Activated naive CD8-positive, alpha-beta T cell treated with anti-CD3 and anti-CD28 coated beads, Interleukin-2, amount 10 ng/mL, durations not matched to agents 7 days and 5 days (primary cell): ENCODE data around the gene LAMA3. TPM values are rescaled to one million over a fixed set of nuclear protein-coding genes. Genes with fewer than 3 reads are reported as not detected.

ENCODE experiments used
- ATAC-seq: fragments of 150-1000 bp; cut with Tn5 transposase; one replicate; pipeline ENCODE4 v1.10.0; 2021; ENCODE audit warnings: low read depth, moderate library complexity
- POLR2A ChIA-PET: fragments of 350-600 bp; sonication (Branson Sonifier 250); formaldehyde crosslinking; loops from one replicate; lab custom pipeline; 2021; ENCODE audit warnings: antibody characterized with exemption; lab: Charles Lee
- DNase-seq: peaks from one replicate; pipeline ENCODE4 v3.0.0; 2021
- H3K27ac Mint-ChIP-seq: one replicate; pipeline ENCODE4 v1.8.0; 2022; ENCODE audit warnings: mild to moderate bottlenecking, mixed read lengths
- H3K27me3 Mint-ChIP-seq: one replicate; pipeline ENCODE4 v1.8.0; 2022; ENCODE audit warnings: mild to moderate bottlenecking, moderate library complexity, mixed read lengths
- H3K36me3 Mint-ChIP-seq: one replicate; pipeline ENCODE4 v1.8.0; 2021; ENCODE audit warnings: mild to moderate bottlenecking, mixed read lengths
- H3K4me1 Mint-ChIP-seq: one replicate; pipeline ENCODE4 v1.8.0; 2021; ENCODE audit warnings: mixed read lengths
- H3K4me3 Mint-ChIP-seq: one replicate; pipeline ENCODE4 v1.8.0; 2022; ENCODE audit warnings: mild to moderate bottlenecking, moderate library complexity, mixed read lengths
- H3K9me3 Mint-ChIP-seq: one replicate; pipeline ENCODE4 v1.8.0; 2021; ENCODE audit warnings: mixed read lengths
- total RNA-seq, 2 experiments: library from RNA; stranded (reverse); gene quantifications; one replicate each; pipeline ENCODE4 v1.2.3, GENCODE V29; 2021

Gene LAMA3
- total RNA-seq, 2 experiments from 2014 or later, result 0.14 to 0.19 TPM

GRCh38 chr18:23969664-23970063 is 280.4 kb downstream of the LAMA3 start:
- Mint-ChIP-seq H3K4me1 (peaks cover 49% of the 10 kb centered on the region), H3K27me3 (no peaks in the 10 kb centered on the region), H3K36me3 (peaks cover 9% of the 10 kb centered on the region), H3K27ac (peak overlapping the region; percentile 17), H3K4me3 (no peak overlapping the region), H3K9me3 (peaks cover 2% of the 10 kb centered on the region)
- POLR2A ChIA-PET, result interaction anchor here (0.9 to 1.3 kb wide), 2 partner anchors 21 to 44 kb away, joined by 4 to 5 read pairs; no protein-coding TSS in a partner anchor
- ATAC-seq (no peak), DNase-seq (no peak)

- peak; percentile 61 for ATAC-seq
- DNase-seq, result no peak
- Mint-ChIP-seq H3K36me3 (peaks cover 7% of the 10 kb centered on the region), H3K27me3 (no peaks in the 10 kb centered on the region), H3K4me3 (peak overlapping the region; percentile 51), H3K9me3 (peaks cover 6% of the 10 kb centered on the region), H3K27ac (peak overlapping the region; percentile 84), H3K4me1 (peaks cover 42% of the 10 kb centered on the region)
- POLR2A ChIA-PET, result no interaction called here
Observed at GRCh38 chr18:23970161-23971096, 281.2 kb downstream of the LAMA3 start.

- Mint-ChIP-seq H3K27ac (peak overlapping the region; percentile 84), H3K4me3 (no peak overlapping the region), H3K27me3 (no peaks in the 10 kb centered on the region), H3K36me3 (peaks cover 7% of the 10 kb centered on the region), H3K9me3 (peaks cover 6% of the 10 kb centered on the region), H3K4me1 (peaks cover 38% of the 10 kb centered on the region)
- ATAC-seq (no peak), DNase-seq (no peak)
- POLR2A ChIA-PET, result interaction anchor here (0.8 kb wide), 1 partner anchor 43 kb away, joined by 3 read pairs; the partner anchor contains the start of gene TTC39C
Observed at GRCh38 chr18:23971097-23971440, 281.8 kb downstream of the LAMA3 start.

GRCh38 chr18:23971666-23972230 is 282.5 kb downstream of the LAMA3 start:
- POLR2A ChIA-PET, result interaction anchor here (0.8 kb wide), 1 partner anchor 42 kb away, joined by 3 read pairs; the partner anchor contains the start of gene TTC39C
- no peak for ATAC-seq
- DNase-seq, result no peak
- no peak overlapping the region for H3K4me3 Mint-ChIP-seq
- H3K27ac Mint-ChIP-seq, result no peak overlapping the region
- peaks cover 12% of the 10 kb centered on the region for H3K9me3 Mint-ChIP-seq
- peaks cover 14% of the 10 kb centered on the region for H3K36me3 Mint-ChIP-seq
- H3K4me1 Mint-ChIP-seq, result peaks cover 37% of the 10 kb centered on the region
- H3K27me3 Mint-ChIP-seq, result peaks cover 2% of the 10 kb centered on the region

- H3K4me1 Mint-ChIP-seq, result peaks cover 32% of the 10 kb centered on the region
- peaks cover 15% of the 10 kb centered on the region for H3K9me3 Mint-ChIP-seq
- no peak overlapping the region for H3K4me3 Mint-ChIP-seq
- peaks cover 2% of the 10 kb centered on the region for H3K27me3 Mint-ChIP-seq
- ATAC-seq (no peak), DNase-seq (no peak)
- peaks cover 17% of the 10 kb centered on the region for H3K36me3 Mint-ChIP-seq
- H3K27ac Mint-ChIP-seq, result no peak overlapping the region
- POLR2A ChIA-PET, result no interaction called here
Observed at GRCh38 chr18:23972453-23972852, 283.2 kb downstream of the LAMA3 start.

GRCh38 chr18:23977103-23977502 is 287.9 kb downstream of the LAMA3 start:
- Mint-ChIP-seq H3K27ac (peak overlapping the region; percentile 77), H3K4me3 (no peak overlapping the region), H3K4me1 (peaks cover 19% of the 10 kb centered on the region), H3K36me3 (peaks cover 13% of the 10 kb centered on the region), H3K27me3 (peaks cover 2% of the 10 kb centered on the region), H3K9me3 (peaks cover 17% of the 10 kb centered on the region)
- no peak for ATAC-seq
- no peak for DNase-seq
- POLR2A ChIA-PET, result interaction anchor here (1.5 kb wide), 1 partner anchor 15 kb away, joined by 4 read pairs; no protein-coding TSS in a partner anchor

GRCh38 chr18:23977719-23978483 is 288.6 kb downstream of the LAMA3 start:
- POLR2A ChIA-PET, result interaction anchor here (1.5 kb wide), 1 partner anchor 15 kb away, joined by 4 read pairs; no protein-coding TSS in a partner anchor
- DNase-seq, result no peak

GRCh38 chr18:23981369-23981980 is 292.2 kb downstream of the LAMA3 start:
- peaks cover 9% of the 10 kb centered on the region for H3K36me3 Mint-ChIP-seq
- POLR2A ChIA-PET, result interaction anchor here (2.1 kb wide), 1 partner anchor 11 kb away, joined by 7 read pairs; no protein-coding TSS in a partner anchor
- peaks cover 9% of the 10 kb centered on the region for H3K9me3 Mint-ChIP-seq
- no peak overlapping the region for H3K4me3 Mint-ChIP-seq
- DNase-seq (no peak), ATAC-seq (no peak)
- H3K4me1 Mint-ChIP-seq, result peaks cover 24% of the 10 kb centered on the region
- no peak overlapping the region for H3K27ac Mint-ChIP-seq
- H3K27me3 Mint-ChIP-seq, result no peaks in the 10 kb centered on the region

More at GRCh38 chr18:23977719-23978483, 288.6 kb downstream of the LAMA3 start:
- Mint-ChIP-seq H3K4me1 (peaks cover 24% of the 10 kb centered on the region), H3K36me3 (peaks cover 13% of the 10 kb centered on the region), H3K27me3 (peaks cover 2% of the 10 kb centered on the region), H3K4me3 (peak overlapping the region; percentile 11), H3K27ac (peak overlapping the region; percentile 77), H3K9me3 (peaks cover 17% of the 10 kb centered on the region)
- ATAC-seq, result peak; percentile 86

GRCh38 chr18:23982155-23983079 is 293.2 kb downstream of the LAMA3 start:
- H3K27me3 Mint-ChIP-seq, result no peaks in the 10 kb centered on the region
- POLR2A ChIA-PET, result interaction anchor here (0.5 kb wide), 1 partner anchor 22 kb away, joined by 3 read pairs; no protein-coding TSS in a partner anchor
- DNase-seq (no peak), ATAC-seq (no peak)
- H3K4me3 Mint-ChIP-seq, result no peak overlapping the region
- H3K4me1 Mint-ChIP-seq, result peaks cover 27% of the 10 kb centered on the region
- H3K27ac Mint-ChIP-seq, result no peak overlapping the region
- peaks cover 6% of the 10 kb centered on the region for H3K9me3 Mint-ChIP-seq
- peaks cover 4% of the 10 kb centered on the region for H3K36me3 Mint-ChIP-seq

- DNase-seq, result no peak
Observed at GRCh38 chr18:23983112-23983511, 293.9 kb downstream of the LAMA3 start.

GRCh38 chr18:23986600-23987359 is 297.5 kb downstream of the LAMA3 start:
- H3K27me3 Mint-ChIP-seq, result peaks cover 3% of the 10 kb centered on the region
- POLR2A ChIA-PET, result no interaction called here
- ATAC-seq (no peak), DNase-seq (no peak)
- H3K27ac Mint-ChIP-seq, result no peak overlapping the region
- peaks cover 9% of the 10 kb centered on the region for H3K9me3 Mint-ChIP-seq
- H3K4me3 Mint-ChIP-seq, result no peak overlapping the region
- H3K4me1 Mint-ChIP-seq, result peaks cover 21% of the 10 kb centered on the region
- peaks cover 13% of the 10 kb centered on the region for H3K36me3 Mint-ChIP-seq

More at GRCh38 chr18:23983112-23983511, 293.9 kb downstream of the LAMA3 start:
- Mint-ChIP-seq H3K4me3 (no peak overlapping the region), H3K27ac (no peak overlapping the region), H3K27me3 (no peaks in the 10 kb centered on the region), H3K9me3 (peaks cover 9% of the 10 kb centered on the region), H3K36me3 (peaks cover 6% of the 10 kb centered on the region), H3K4me1 (peaks cover 20% of the 10 kb centered on the region)
- no peak for ATAC-seq
- POLR2A ChIA-PET, result no interaction called here
